ENCODE measurements around the gene TMEM238.

- TF ChIP-seq POLR2A (IDR thresholded peaks at IDR 0.05; ENCODE audit: low read depth, low read length) (no peak), POLR2AphosphoS5 (IDR thresholded peaks at IDR 0.05; ENCODE audit: insufficient read depth, low read depth, low read length) (no peak), CTCF (IDR thresholded peaks at IDR 0.05; ENCODE audit: extremely low read depth in 1 of 2, insufficient read depth in 1 of 2, low read depth in 1 of 2, low read length in 2 of 2) (no peak), MAX (IDR thresholded peaks at IDR 0.05; ENCODE audit: insufficient read depth, insufficient read length) (no peak), MYC (IDR thresholded peaks at IDR 0.05; ENCODE audit: low read depth, low read length) (no peak), EZH2 (IDR thresholded peaks at IDR 0.05; ENCODE audit: borderline replicate concordance, low read depth, low read length, severe bottlenecking) (no peak), FOS (IDR thresholded peaks at IDR 0.05; ENCODE audit: borderline replicate concordance, insufficient read depth, low read length) (no peak), GATA2 (IDR thresholded peaks at IDR 0.05; ENCODE audit: insufficient read depth, insufficient read length, low read depth, low read length) (no peak)
These were observed 33.3 kb downstream of the TMEM238 start for GRCh38 chr19:55350620-55351315.
